ENCODE data around the gene SLC12A7.

Gene SLC12A7

DNA sequence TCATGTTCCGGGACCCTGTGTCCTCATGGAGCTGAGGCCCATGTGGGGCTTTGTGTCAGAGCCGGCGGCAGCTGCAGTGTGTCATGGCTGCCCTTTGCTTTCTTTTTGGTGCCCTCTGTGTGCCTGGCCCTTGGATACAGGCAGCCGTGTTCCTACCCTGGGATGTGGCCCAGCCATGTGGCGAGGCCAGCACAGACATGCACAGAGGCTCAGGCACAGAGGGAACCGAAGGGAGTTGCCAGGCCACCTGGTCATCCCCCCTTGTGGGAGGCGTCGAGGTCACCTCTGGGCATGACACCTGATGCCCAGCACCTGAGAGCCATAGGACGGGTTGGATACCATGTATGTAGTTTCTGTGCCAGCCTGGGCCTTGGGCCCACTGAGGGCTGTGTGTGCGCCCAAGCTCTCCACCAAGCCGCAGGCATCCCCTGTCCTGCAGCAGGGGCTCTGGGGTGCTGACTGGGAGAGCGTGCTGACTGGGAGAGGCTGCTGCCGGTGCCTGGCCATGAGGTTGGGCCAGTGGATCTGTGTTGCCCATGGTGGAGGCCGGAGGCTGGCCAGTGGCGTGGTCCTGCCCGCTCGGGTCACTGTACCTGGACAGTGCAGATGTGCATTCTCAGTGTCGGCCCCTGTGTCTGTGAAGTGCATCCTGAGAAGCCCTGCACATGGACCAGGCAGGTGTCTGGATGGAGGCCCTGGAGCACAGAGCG is 98.5 kb downstream of the SLC12A7 start:
- in situ Hi-C loops (cut with HindIII; ENCODE audit: low sequenced_read_pairs) = no loop called here
- TF ChIP-seq, protein P1, sequence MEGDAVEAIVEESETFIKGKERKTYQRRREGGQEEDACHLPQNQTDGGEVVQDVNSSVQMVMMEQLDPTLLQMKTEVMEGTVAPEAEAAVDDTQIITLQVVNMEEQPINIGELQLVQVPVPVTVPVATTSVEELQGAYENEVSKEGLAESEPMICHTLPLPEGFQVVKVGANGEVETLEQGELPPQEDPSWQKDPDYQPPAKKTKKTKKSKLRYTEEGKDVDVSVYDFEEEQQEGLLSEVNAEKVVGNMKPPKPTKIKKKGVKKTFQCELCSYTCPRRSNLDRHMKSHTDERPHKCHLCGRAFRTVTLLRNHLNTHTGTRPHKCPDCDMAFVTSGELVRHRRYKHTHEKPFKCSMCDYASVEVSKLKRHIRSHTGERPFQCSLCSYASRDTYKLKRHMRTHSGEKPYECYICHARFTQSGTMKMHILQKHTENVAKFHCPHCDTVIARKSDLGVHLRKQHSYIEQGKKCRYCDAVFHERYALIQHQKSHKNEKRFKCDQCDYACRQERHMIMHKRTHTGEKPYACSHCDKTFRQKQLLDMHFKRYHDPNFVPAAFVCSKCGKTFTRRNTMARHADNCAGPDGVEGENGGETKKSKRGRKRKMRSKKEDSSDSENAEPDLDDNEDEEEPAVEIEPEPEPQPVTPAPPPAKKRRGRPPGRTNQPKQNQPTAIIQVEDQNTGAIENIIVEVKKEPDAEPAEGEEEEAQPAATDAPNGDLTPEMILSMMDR (IDR thresholded peaks at IDR 0.05; ENCODE audit: low read depth, low read length) = no peak
- DNase-seq (ENCODE audit: low read depth, low spot score) = no peak
- H3K4me3 ChIP-seq (ENCODE audit: low read depth, low read length) = no peak overlapping the region

DNA sequence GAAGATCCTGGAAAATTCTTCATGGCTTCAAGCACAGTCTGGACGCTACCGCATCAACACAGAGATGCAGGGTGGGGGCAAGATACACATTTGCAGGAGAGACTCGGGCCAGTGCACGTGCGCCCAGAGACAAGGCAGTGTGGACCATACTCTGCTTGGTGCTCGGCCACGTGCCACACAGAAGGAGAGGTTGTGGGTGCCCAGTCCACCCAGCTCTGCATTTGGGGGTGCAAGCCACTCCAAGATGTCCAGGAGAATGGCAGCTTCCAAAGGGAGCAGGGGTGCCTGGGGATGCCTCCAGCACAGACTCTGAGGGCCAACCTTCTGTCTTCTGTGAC is 99.0 kb downstream of the SLC12A7 start:
- TF ChIP-seq, protein P1 (IDR thresholded peaks at IDR 0.05; ENCODE audit: low read depth, low read length) = no peak
- no peak for DNase-seq (ENCODE audit: low read depth, low spot score)
- no peak overlapping the region for H3K4me3 ChIP-seq (ENCODE audit: low read depth, low read length)
- in situ Hi-C loops (cut with HindIII; ENCODE audit: low sequenced_read_pairs) = no loop called here

DNA sequence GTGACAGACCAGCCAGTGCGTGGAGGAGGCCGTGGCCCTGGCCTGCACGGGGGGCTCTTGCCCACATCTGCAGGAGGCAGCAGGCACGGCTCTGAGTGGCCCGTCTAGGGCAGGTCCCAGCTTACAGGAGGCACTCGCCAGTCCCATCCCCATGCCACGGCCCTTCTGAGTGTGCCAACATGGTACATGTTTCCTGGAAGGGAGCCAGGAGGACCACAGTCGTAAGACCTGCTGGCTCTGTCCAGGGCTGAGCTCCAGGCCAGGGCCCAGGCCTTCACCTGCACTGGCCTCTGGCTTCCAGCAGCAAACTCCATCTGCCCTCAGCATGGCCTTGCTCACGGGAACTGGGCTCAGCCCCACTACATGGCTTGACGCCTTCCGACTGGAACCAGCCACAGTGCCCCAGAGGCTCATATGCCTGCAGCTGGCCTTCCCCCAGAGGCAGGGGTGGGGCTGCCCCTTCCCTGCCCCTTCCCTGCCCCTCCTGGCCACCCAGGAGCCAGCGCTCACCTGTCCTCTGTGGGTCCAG is 99.5 kb downstream of the SLC12A7 start:
- DNase-seq (ENCODE audit: low read depth, low spot score) = no peak
- in situ Hi-C loops (cut with HindIII; ENCODE audit: low sequenced_read_pairs) = no loop called here
- no peak overlapping the region for H3K4me3 ChIP-seq (ENCODE audit: low read depth, low read length)
- TF ChIP-seq, protein P1 (IDR thresholded peaks at IDR 0.05; ENCODE audit: low read depth, low read length) = no peak

DNA sequence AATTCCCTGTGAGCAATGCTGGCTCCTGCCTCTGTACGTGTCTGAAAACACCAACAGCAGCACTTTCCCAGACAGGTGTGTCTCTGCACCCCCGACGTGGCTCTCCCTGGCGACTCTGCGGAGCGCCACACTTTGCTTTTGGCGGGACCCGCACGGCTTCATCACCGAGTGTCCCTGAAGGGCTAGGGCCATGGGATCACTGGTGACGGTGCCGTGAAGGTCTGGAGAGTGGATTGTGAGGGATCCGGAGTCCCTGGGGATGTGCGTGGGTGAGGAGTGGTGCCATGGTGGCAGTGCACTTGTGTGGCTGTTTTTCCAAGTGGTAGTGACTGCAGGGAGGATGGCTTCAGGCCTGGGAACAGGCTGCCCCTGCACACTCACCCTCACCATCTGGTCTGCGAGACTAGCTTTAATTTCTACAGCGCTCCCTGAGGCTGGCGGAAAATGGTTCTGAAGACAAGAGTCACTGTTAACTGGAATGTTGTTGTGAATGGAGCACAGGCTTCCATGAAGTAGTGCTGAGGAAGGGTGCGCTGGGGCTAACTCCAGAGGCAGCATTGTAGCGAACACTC is 100.0 kb downstream of the SLC12A7 start:
- no peak overlapping the region for H3K4me3 ChIP-seq (ENCODE audit: low read depth, low read length)
- TF ChIP-seq, protein P1 (IDR thresholded peaks at IDR 0.05; ENCODE audit: low read depth, low read length) = no peak
- no peak for DNase-seq (ENCODE audit: low read depth, low spot score)
- in situ Hi-C loops (cut with HindIII; ENCODE audit: low sequenced_read_pairs) = no loop called here

DNA sequence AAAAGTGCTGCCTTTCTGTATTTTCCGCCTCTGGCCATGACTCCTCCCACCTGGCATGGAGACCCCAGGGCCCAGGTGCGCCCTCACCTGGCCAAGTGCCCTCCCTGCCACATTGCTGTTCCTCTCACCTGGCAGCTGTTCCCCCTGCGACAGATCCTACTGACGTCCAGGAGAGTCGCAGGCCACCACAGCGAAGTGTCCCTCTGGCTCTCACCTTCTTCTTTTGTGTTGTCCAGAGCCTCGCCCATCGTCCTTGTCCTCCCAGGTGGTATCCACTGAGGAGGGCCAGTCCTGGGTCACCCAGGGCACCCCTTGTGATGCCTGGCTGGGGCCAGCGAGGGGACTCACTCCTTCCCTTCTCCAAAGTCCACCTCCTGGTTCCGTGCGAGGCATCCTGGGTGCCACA is 100.6 kb downstream of the SLC12A7 start:
- no peak for DNase-seq (ENCODE audit: low read depth, low spot score)
- TF ChIP-seq, protein P1 (IDR thresholded peaks at IDR 0.05; ENCODE audit: low read depth, low read length) = peak; percentile 37
- in situ Hi-C loops (cut with HindIII; ENCODE audit: low sequenced_read_pairs) = no loop called here
- H3K4me3 ChIP-seq (ENCODE audit: low read depth, low read length) = no peak overlapping the region

DNA sequence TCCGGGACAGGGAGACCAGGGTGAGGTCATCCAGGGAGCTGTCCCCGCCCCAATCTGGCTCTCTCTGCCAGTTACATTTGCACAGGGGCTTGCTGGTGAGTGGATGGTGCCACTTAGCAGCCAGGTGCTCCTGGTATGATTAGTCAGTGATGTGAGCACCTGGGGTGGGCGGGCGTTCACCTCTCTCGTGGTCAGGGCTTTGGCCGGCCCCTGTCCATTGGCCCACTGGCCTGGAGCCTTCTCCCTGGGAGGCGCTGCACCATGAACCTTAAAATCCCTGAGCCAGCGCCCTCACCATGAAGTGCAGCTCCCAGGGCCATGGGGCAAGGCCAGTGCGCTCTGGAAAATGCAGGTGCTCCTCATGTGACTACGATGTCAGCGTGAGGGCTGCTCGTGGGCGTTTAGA is 101.2 kb downstream of the SLC12A7 start:
- no peak for DNase-seq (ENCODE audit: low read depth, low spot score)
- no peak overlapping the region for H3K4me3 ChIP-seq (ENCODE audit: low read depth, low read length)
- in situ Hi-C loops (cut with HindIII; ENCODE audit: low sequenced_read_pairs) = no loop called here
- TF ChIP-seq, protein P1 (IDR thresholded peaks at IDR 0.05; ENCODE audit: low read depth, low read length) = no peak
